A673 (cell line): ENCODE results near the gene PPP1R13L. TPM values are rescaled to one million over a fixed set of nuclear protein-coding genes. Genes with fewer than 3 reads are reported as not detected.

ENCODE experiments used
- BruUV-seq: library from RNA; stranded (reverse); fragments of 400-500 nt; replicated peaks from 2 replicates; lab custom pipeline; 2021; lab: Mats Ljungman, UMichigan
- CTCF ChIA-PET: fragments of 300-600 bp; sonication (Branson Sonifier 250); formaldehyde crosslinking; loops from one replicate; lab custom pipeline; 2022; ENCODE audit warnings: antibody characterized with exemption; lab: Charles Lee
- POLR2A ChIA-PET: fragments of 300-600 bp; sonication (Branson Sonifier 250); formaldehyde crosslinking; loops from one replicate; lab custom pipeline; 2022; ENCODE audit warnings: antibody characterized with exemption; ENCODE audit not compliant: low non-redundant PET; lab: Charles Lee
- DNase-seq: peaks from one replicate; pipeline ENCODE4 v3.0.0-alpha.2; 2015; ENCODE audit warnings: low spot score
- H3K27ac ChIP-seq: fragments of 200-600 bp; sonication (generic); 2 replicates; pipeline ENCODE4 v1.5.1; 2016; ENCODE audit warnings: mixed run types, low read depth, mild to moderate bottlenecking, mixed read lengths, antibody characterized with exemption, low read length; ENCODE audit not compliant: poor library complexity, severe bottlenecking
- H3K27me3 ChIP-seq: fragments of 200-600 bp; sonication (generic); replicated peaks from 2 replicates; pipeline ENCODE4 v1.6.1; 2017; ENCODE audit warnings: mixed run types, low read depth, mild to moderate bottlenecking, mixed read lengths, antibody characterized with exemption, low read length; ENCODE audit not compliant: insufficient read depth, poor library complexity
- H3K36me3 ChIP-seq: fragments of 200-600 bp; sonication (generic); 2 replicates; pipeline ENCODE4 v1.6.1; 2016; ENCODE audit warnings: mixed run types, mild to moderate bottlenecking, mixed read lengths, antibody characterized with exemption, low read length; ENCODE audit not compliant: insufficient read depth, poor library complexity, severe bottlenecking
- H3K4me1 ChIP-seq: fragments of 200-600 bp; sonication (generic); 2 replicates; pipeline ENCODE4 v1.6.1; 2017; ENCODE audit warnings: mixed run types, mild to moderate bottlenecking, mixed read lengths, antibody characterized with exemption, low read length; ENCODE audit not compliant: insufficient read depth, poor library complexity, severe bottlenecking
- H3K4me3 ChIP-seq: fragments of 200-600 bp; sonication (generic); 2 replicates; pipeline ENCODE4 v1.5.1; 2016; ENCODE audit warnings: low read depth, mixed run types, mild to moderate bottlenecking, mixed read lengths, low read length; ENCODE audit not compliant: poor library complexity, severe bottlenecking
- H3K9me3 ChIP-seq: fragments of 200-600 bp; sonication (generic); 2 replicates; pipeline ENCODE4 v1.6.1; 2016; ENCODE audit warnings: mixed run types, low read depth, mild to moderate bottlenecking, mixed read lengths, antibody characterized with exemption, low read length; ENCODE audit not compliant: poor library complexity, severe bottlenecking
- EZH2 ChIP-seq: fragments of 200-600 bp; sonication (generic); IDR thresholded peaks from 2 replicates; pipeline ENCODE4 v1.6.1; 2017; ENCODE audit warnings: borderline replicate concordance, low read depth, mild to moderate bottlenecking, mixed read lengths, antibody characterized with exemption, low read length; ENCODE audit not compliant: poor library complexity, severe bottlenecking
- intact Hi-C: fragments of 100-400 bp; cut with micrococcal nuclease; formaldehyde crosslinking; loops from one replicate; pipeline ENCODE4 v1.10.0; 2022; ENCODE audit not compliant: unreplicated experiment
- total RNA-seq: library from RNA; stranded (reverse); gene quantifications from 2 replicates; pipeline ENCODE4 v1.2.3, GENCODE V29; 2021
- TF ChIP-seq, protein P1 (sequence below): fragments of 300-800, 200-600 bp; sonication (generic); conservative IDR thresholded peaks from 2 replicates; pipeline ENCODE4 v1.5.1; 2017; ENCODE audit warnings: low read depth, mild to moderate bottlenecking, antibody characterized with exemption, low read length, moderate library complexity, mixed read lengths

The PPP1R13L gene
- total RNA-seq, 1 experiment from 2014 or later, result 5.5 TPM

DNA sequence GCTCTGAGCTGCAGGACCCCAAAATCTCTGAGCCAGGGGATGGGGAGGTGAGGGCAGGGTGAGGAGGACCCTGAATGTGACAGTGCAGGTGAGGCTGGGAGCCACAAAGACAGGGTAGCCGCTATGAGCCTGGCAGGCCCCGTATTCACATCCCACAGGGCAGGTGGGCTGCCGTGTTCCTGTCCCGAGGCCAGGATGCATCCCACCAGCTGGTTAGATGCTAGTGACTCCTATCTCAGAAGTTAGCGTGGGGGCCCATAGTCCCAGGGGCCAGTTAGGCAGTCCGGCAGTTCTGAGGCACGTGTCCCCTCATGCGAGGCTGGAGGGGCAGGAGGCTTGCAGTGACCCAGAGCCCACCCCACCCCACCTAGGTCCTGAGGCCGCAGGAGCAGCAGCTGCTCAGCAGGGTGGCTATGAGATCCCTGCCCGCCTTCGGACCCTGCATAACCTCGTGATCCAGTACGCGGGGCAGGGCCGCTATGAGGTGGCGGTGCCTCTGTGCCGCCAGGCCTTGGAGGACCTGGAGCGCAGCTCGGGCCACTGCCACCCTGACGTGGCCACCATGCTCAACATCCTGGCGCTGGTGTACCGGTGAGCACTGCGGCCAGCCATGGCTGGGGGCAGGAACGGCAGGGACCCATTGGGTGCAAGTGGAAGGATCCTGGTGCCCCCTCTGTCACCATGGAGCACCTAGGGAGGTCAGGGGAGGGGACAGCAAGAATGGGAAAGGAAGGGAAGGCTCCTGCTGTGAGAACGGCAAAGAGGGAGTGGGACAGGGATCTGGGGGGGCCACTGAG is 57.1 kb downstream of the PPP1R13L start:
- no peaks in the 10 kb centered on the region for H3K27me3 ChIP-seq
- intact Hi-C loops, result no loop called here
- no peak overlapping the region for H3K4me3 ChIP-seq
- H3K27ac ChIP-seq, result no peak overlapping the region
- no TSS peak for BruUV-seq
- CTCF ChIA-PET, result no interaction called here
- H3K4me1 ChIP-seq, result no peaks in the 10 kb centered on the region
- H3K36me3 ChIP-seq, result peaks cover 6% of the 10 kb centered on the region
- DNase-seq, result no peak
- POLR2A ChIA-PET, result no interaction called here
- no peak for TF ChIP-seq EZH2
- TF ChIP-seq, protein P1, sequence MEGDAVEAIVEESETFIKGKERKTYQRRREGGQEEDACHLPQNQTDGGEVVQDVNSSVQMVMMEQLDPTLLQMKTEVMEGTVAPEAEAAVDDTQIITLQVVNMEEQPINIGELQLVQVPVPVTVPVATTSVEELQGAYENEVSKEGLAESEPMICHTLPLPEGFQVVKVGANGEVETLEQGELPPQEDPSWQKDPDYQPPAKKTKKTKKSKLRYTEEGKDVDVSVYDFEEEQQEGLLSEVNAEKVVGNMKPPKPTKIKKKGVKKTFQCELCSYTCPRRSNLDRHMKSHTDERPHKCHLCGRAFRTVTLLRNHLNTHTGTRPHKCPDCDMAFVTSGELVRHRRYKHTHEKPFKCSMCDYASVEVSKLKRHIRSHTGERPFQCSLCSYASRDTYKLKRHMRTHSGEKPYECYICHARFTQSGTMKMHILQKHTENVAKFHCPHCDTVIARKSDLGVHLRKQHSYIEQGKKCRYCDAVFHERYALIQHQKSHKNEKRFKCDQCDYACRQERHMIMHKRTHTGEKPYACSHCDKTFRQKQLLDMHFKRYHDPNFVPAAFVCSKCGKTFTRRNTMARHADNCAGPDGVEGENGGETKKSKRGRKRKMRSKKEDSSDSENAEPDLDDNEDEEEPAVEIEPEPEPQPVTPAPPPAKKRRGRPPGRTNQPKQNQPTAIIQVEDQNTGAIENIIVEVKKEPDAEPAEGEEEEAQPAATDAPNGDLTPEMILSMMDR, result no peak
- H3K9me3 ChIP-seq, result no peaks in the 10 kb centered on the region

DNA sequence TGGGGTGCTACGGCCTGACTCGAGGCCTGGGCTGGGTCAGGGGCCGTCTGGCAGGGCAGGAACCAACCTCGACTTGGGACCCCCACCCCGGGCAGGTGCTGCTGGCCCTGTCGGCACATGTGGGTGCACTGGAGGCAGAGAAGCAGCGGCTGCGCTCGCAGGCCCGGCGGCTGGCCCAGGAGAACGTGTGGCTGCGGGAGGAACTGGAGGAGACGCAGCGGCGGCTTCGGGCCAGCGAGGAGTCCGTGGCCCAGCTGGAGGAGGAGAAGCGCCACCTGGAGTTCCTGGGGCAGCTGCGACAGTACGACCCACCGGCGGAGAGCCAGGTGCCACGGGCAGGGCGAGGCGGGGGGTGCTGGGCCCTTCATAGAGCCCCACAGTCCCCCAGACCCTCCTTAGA is 58.4 kb downstream of the PPP1R13L start:
- intact Hi-C loops, result no loop called here
- ChIA-PET POLR2A (no interaction called here), CTCF (no interaction called here)
- no TSS peak for BruUV-seq
- no peaks in the 10 kb centered on the region for H3K36me3 ChIP-seq
- no peak for TF ChIP-seq EZH2
- TF ChIP-seq, protein P1, result no peak
- H3K27ac ChIP-seq, result no peak overlapping the region
- H3K4me1 ChIP-seq, result no peaks in the 10 kb centered on the region
- no peaks in the 10 kb centered on the region for H3K9me3 ChIP-seq
- H3K27me3 ChIP-seq, result no peaks in the 10 kb centered on the region
- no peak overlapping the region for H3K4me3 ChIP-seq
- DNase-seq, result no peak

DNA sequence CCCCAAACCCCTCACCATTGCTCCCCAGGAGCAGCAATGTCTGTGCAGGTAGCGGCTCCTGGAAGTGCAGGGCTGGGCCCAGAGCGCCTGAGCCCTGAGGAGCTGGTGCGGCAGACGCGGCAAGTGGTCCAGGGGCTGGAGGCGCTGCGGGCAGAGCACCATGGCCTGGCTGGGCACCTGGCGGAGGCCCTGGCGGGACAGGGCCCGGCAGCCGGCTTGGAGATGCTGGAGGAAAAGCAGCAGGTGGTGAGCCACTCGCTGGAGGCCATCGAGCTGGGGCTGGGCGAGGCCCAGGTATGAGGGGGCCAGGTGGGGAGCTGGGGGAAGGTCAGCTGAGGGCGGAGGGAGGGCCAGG is 59.4 kb downstream of the PPP1R13L start:
- TF ChIP-seq, protein P1, result no peak
- Histone ChIP-seq H3K27me3 (no peaks in the 10 kb centered on the region), H3K27ac (no peak overlapping the region), H3K4me1 (peaks cover 1% of the 10 kb centered on the region), H3K36me3 (no peaks in the 10 kb centered on the region), H3K4me3 (no peak overlapping the region), H3K9me3 (no peaks in the 10 kb centered on the region)
- ChIA-PET POLR2A (no interaction called here), CTCF (no interaction called here)
- no TSS peak for BruUV-seq
- intact Hi-C loops, result no loop called here
- DNase-seq, result no peak
